HG02610 (cell line): ENCODE results near the gene SETX.
A peak's percentile ranks its signal among the peaks of the same experiment; 100 is the strongest.
"Not testable (repeated sequence)": the region's sequence is repeated elsewhere in the genome, so short reads cannot be mapped to it uniquely, and the experiment has no call there.

Experiments used
- ATAC-seq: cut with Tn5 transposase; IDR thresholded peaks from one replicate; pipeline ENCODE4 v1.9.1; 2021; ENCODE audit warnings: mild to moderate bottlenecking, moderate library complexity; ENCODE audit not compliant: unreplicated experiment

SETX gene

GRCh38 chr9:132354637-132355355 is at the start of gene SETX:
SETX (minus strand) TSS chr9:132354986; CDS start chr9:132349428, 5,558 bp downstream.
- peak; percentile 85 for ATAC-seq

- no peak for ATAC-seq
Measured at GRCh38 chr9:132404228-132404881, 49.6 kb upstream of the SETX start.

GRCh38 chr9:132401824-132402223 is 47.0 kb upstream of the SETX start:
- ATAC-seq, result no peak

GRCh38 chr9:132395560-132395959 is 40.8 kb upstream of the SETX start:
- ATAC-seq, result no peak

DNA sequence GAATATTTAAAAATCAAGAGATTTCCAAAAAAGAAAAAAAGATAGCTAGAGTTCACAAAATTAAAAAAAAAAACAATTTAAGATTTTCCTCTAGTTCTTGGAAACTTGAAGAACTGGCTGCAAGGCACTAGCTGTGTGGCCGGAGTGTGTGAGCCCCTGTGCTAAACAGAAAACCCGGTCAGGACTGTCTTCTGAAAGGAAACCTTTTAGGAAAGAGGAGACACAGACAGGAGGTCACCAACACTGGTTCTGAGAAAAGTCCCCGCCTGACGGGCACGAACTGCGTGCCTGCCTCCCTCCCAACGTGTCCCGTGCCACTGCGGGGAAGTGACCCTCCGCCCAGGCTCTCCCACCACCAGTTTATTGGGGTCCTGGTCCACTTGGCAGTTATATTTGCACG is 36.7 kb upstream of the SETX start:
- no peak for ATAC-seq

- ATAC-seq, result no peak
Measured at GRCh38 chr9:132390966-132391365, 36.2 kb upstream of the SETX start.

DNA sequence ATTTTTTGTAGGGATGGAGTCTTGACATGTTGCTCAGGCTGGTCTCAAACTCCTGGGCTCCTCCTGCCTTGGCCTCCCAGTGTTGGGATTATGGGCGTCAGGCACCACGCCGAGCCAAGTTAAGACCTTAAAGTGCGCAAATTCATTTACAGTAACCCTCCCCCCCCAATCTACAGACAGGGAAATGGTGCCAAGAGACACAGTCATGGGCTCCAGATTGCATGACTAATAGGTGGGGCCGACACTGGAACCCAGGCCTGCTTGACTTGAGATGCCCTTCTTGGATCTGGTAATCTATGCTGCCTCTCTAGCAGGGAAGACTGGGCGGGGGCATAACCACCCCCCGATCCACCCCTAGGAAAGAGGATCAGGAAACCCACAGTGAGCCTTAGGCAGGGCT is 32.3 kb upstream of the SETX start:
- no peak for ATAC-seq

GRCh38 chr9:132384376-132384775 is 29.6 kb upstream of the SETX start:
- peak; percentile 32 for ATAC-seq

GRCh38 chr9:132383462-132383883 is 28.7 kb upstream of the SETX start:
- ATAC-seq, result no peak

- ATAC-seq, result peak; percentile 74
Measured at GRCh38 chr9:132381966-132382541, 27.3 kb upstream of the SETX start.

GRCh38 chr9:132378416-132378815 is 23.6 kb upstream of the SETX start:
- ATAC-seq, result not testable (repeated sequence)

GRCh38 chr9:132377769-132378168 is 23.0 kb upstream of the SETX start:
- ATAC-seq, result not testable (repeated sequence)

- ATAC-seq, result no peak
Measured at GRCh38 chr9:132372177-132373095, 17.6 kb upstream of the SETX start.

DNA sequence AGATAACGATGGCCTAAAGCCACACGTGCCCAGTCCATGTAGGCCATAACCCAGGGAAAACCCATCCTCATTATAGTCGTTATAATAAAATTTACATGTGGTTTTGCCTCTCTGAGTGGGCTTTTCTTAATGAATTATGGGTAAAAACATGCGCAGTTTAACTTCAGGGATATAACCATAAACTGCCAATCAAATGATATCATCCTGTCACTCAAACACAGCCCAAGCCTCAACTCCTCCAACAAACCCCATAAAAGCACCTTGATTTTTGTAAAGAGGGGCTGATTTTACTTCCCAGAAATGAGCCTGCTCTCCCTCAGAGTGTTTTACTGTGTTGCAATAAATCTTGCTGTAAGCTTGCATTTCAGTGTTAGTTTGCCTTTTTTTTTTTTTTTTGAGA is 15.8 kb upstream of the SETX start:
- no peak for ATAC-seq

GRCh38 chr9:132369421-132369820 is 14.6 kb upstream of the SETX start:
- no peak for ATAC-seq

DNA sequence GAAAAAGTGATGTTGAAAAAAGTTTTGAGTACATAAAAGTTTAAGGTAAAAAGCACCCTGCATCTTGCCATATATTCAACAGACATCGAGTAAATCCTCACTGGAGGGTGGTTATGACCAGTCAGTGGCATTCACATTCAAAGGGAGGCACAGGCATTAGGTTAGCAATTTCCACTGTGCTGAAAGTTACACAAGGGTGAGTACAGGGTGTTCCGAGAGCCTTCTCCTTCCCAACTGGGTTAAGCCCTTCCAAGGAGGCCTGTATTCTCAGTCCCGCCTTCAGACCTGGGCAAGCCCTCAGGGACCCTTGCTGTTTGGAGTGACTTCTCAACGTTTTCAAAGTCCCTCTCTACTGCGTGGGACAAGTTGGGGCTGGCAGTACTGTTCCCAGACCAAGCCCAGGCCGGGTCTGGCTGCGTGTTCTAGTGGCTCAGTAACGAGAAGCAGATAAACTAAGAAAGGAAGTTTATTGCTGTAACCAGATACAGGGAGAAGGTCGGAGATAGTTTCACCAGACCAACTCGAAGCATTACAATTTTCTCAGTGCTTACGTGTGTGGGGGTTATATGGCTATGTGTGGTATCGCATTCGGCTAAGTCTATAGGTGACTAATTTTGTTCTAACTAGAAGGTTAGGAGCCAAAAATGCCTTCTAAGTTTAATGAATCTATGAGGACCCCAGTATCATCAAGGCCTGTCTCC is 13.0 kb upstream of the SETX start:
- ATAC-seq, result no peak

DNA sequence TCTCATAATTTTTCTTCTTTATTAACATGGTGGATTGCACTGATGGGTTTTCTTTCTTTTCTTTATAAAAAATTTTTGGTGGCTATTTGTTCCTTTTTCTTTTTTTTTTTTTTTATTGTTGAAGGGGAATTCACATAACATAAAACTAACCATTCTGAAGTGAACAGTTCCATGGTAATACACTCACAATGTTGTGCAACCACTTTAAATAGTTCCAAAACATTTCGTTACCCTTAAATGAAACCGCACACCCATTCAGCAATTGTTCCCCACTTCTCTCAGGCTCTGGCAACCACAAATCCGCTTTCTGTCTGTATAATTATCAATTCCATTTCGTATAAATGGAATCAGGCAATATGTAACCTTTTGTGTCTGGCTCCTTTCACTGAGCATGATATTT is 11.7 kb upstream of the SETX start:
- no peak for ATAC-seq

DNA sequence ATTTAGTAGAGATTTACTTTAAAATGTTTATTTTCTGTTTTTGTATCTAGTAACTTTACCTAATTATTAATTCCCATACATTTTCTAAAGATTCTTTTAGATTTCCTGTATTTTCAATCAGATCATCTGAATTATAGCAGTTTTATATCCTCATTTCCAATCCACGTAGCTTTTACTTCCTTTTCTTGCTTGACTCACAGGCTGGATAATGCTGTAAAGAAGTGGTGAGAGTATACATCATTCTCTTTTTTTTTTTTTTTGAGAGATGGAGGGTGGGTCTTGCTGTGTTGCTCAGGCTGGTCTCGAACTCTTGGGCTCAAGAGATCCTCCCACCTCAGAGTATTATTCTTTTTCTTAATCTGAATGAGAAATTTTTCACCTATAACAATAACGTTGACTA is 11.2 kb upstream of the SETX start:
- ATAC-seq, result no peak

- no peak for ATAC-seq
Measured at GRCh38 chr9:132364068-132364467, 9.3 kb upstream of the SETX start.

DNA sequence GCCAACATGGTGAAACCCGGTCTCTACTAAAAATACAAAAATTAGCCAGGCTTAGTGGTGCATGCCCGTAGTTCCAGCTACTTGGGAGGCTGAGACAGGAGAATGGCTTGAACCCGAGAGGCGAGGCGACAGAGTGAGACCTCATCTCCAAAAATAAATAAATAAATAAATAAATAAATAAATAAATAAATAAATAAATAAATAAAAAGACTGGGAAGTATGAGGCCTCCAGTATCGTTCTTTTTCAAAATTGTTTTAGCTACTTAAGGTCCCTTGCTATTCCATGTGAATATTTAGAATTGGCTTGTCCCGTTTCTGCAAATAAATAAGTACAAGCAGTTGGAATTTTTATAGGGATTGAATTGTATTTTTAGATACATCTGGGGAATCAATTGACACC is 3.0 kb upstream of the SETX start:
- no peak for ATAC-seq
